B cell (primary cell): ENCODE measurements around the gene CORO2B. TPM values are rescaled to one million over a fixed set of nuclear protein-coding genes. Genes with fewer than 3 reads are reported as not detected.

Source experiments
- ATAC-seq: fragments of 200-7000 bp; cut with Tn5 transposase; one replicate; pipeline ENCODE4 v1.10.0; 2021; ENCODE audit warnings: low read depth, mild to moderate bottlenecking, moderate number of reproducible peaks, moderate library complexity
- CTCF ChIA-PET: fragments of 350-600 bp; sonication (Branson Sonifier 250); formaldehyde crosslinking; loops from one replicate; lab custom pipeline; 2021; ENCODE audit warnings: antibody characterized with exemption, inconsistent platforms; lab: Charles Lee
- POLR2A ChIA-PET: fragments of 350-600 bp; sonication (Branson Sonifier 250); formaldehyde crosslinking; loops from one replicate; lab custom pipeline; 2021; ENCODE audit warnings: antibody characterized with exemption; lab: Charles Lee
- DNase-seq: peaks from one replicate; pipeline ENCODE4 v3.0.0; 2013
- H2AFZ ChIP-seq: 2 replicates; pipeline ENCODE4 v1.6.1; 2012; ENCODE audit warnings: mild to moderate bottlenecking, low read depth, low read length; ENCODE audit not compliant: insufficient read depth, poor library complexity, severe bottlenecking
- H3K27ac ChIP-seq, 2 donors: 1 replicate in 1 of 2; 2 replicates in 1 of 2; pipeline ENCODE4 v1.5.1; 2012 to 2013; ENCODE audit warnings: low read length in 2 of 2, mild to moderate bottlenecking in 2 of 2, moderate library complexity in 1 of 2
- H3K27me3 ChIP-seq, 4 experiments: fragments of 200-600 bp in 1 of 4; sonication (generic) in 1 of 4; replicated peaks in 1 of 4; 1 replicate in 2 of 4; 2 replicates in 2 of 4; pipeline versions ENCODE4 v1.6.1 to v1.7.0; 2013 to 2016; ENCODE audit warnings: low read length in 3 of 4, mild to moderate bottlenecking in 2 of 4, mixed read lengths in 1 of 4, moderate library complexity in 1 of 4; ENCODE audit not compliant: insufficient read depth in 4 of 4, control insufficient read depth in 3 of 4; ENCODE audit errors: control extremely low read depth in 1 of 4
- H3K36me3 ChIP-seq, 2 experiments: replicated peaks in 1 of 2; 1 replicate in 1 of 2; 2 replicates in 1 of 2; pipeline versions ENCODE4 v1.6.1 to v1.7.1; 2013; ENCODE audit warnings: low read length in 1 of 2; ENCODE audit not compliant: insufficient read depth in 2 of 2, control insufficient read depth in 1 of 2; ENCODE audit errors: control extremely low read depth in 1 of 2, extremely low read depth in 1 of 2
- H3K4me1 ChIP-seq, 2 donors: fragments of 200-600 bp in 1 of 2; sonication (generic) in 1 of 2; 1 replicate in 1 of 2; 2 replicates in 1 of 2; pipeline versions ENCODE4 v1.5.1 to v1.6.1; 2013 to 2017; ENCODE audit warnings: low read length in 2 of 2; ENCODE audit not compliant: control insufficient read depth in 2 of 2, insufficient read depth in 2 of 2
- H3K4me2 ChIP-seq: replicated peaks from 2 replicates; pipeline ENCODE3; 2012; ENCODE audit warnings: mild to moderate bottlenecking, low read depth, low read length; ENCODE audit not compliant: poor library complexity, severe bottlenecking
- H3K4me3 ChIP-seq, 5 experiments: fragments of 200-600 bp in 1 of 5; sonication (generic) in 1 of 5; 1 replicate in 3 of 5; 2 replicates in 2 of 5; pipeline versions ENCODE4 v1.5.1 to v1.7.0; 2011 to 2016; ENCODE audit warnings: low read length in 4 of 5, mild to moderate bottlenecking in 4 of 5, low read depth in 2 of 5, control low read depth in 1 of 5, moderate library complexity in 1 of 5; ENCODE audit not compliant: insufficient read depth in 1 of 5; ENCODE audit errors: control extremely low read depth in 1 of 5, extremely low read depth in 1 of 5
- H3K79me2 ChIP-seq: fragments of 200-600 bp; sonication (generic); one replicate; pipeline ENCODE4 v1.6.0; 2016; ENCODE audit warnings: low read length; ENCODE audit not compliant: control insufficient read depth, insufficient read depth
- H3K9ac ChIP-seq: fragments of 200-600 bp; sonication (generic); 2 replicates; pipeline ENCODE4 v1.6.1; 2017; ENCODE audit warnings: mild to moderate bottlenecking, low read length, moderate library complexity
- H3K9me3 ChIP-seq, 3 donors: one replicate each; pipeline versions ENCODE4 v1.6.1 to v1.7.1; 2013; ENCODE audit warnings: low read length in 2 of 3; ENCODE audit not compliant: control insufficient read depth in 2 of 3, insufficient read depth in 1 of 3; ENCODE audit errors: control extremely low read depth in 1 of 3
- H4K20me1 ChIP-seq: 2 replicates; pipeline ENCODE4 v1.6.0; 2012; ENCODE audit warnings: mild to moderate bottlenecking, low read length; ENCODE audit not compliant: insufficient read depth, control insufficient read depth, poor library complexity, severe bottlenecking
- H3K27ac Mint-ChIP-seq: one replicate; pipeline ENCODE4 v1.8.0; 2021; ENCODE audit warnings: mixed read lengths
- H3K27me3 Mint-ChIP-seq: one replicate; pipeline ENCODE4 v1.8.0; 2021; ENCODE audit warnings: mixed read lengths
- H3K4me1 Mint-ChIP-seq: one replicate; pipeline ENCODE4 v1.8.0; 2021; ENCODE audit warnings: mixed read lengths
- H3K4me3 Mint-ChIP-seq: one replicate; pipeline ENCODE4 v1.8.0; 2021; ENCODE audit warnings: mixed read lengths
- H3K9me3 Mint-ChIP-seq: one replicate; pipeline ENCODE4 v1.8.0; 2022; ENCODE audit warnings: mixed read lengths; ENCODE audit not compliant: insufficient read depth
- EZH2 ChIP-seq: IDR thresholded peaks from 2 replicates; pipeline ENCODE4 v1.6.1; 2012; ENCODE audit warnings: borderline replicate concordance, low read depth, mild to moderate bottlenecking, moderate library complexity, low read length; ENCODE audit not compliant: insufficient read depth, poor library complexity, severe bottlenecking
- WGBS: methylation state at CpG from one replicate; pipeline ENCODE4 v1.1.5; 2013; ENCODE audit warnings: missing lambda C conversion rate; ENCODE audit not compliant: insufficient coverage; 5-methylcytosine and 5-hydroxymethylcytosine counted together
- intact Hi-C: fragments of 100-400 bp; cut with micrococcal nuclease; formaldehyde crosslinking; loops from one replicate; pipeline ENCODE4 v1.10.0; 2022
- polyA plus RNA-seq: library from polyadenylated mRNA; depleted of rRNA; stranded (reverse); fragments of >200 nt; gene quantifications from 2 replicates; pipeline ENCODE4 v1.2.3, GENCODE V29; 2012
- total RNA-seq, 2 donors: library from RNA; stranded (reverse); fragments of 120-200 nt in 1 of 2; gene quantifications; 1 replicate in 1 of 2; 2 replicates in 1 of 2; pipeline versions ENCODE4 v1.2.3 to v1.2.4, GENCODE V29; 2013 to 2022
- TF ChIP-seq, protein P1 (sequence below): fragments of 200-600 bp; IDR thresholded peaks from one replicate; pipeline ENCODE4 v1.8.0; 2022; ENCODE audit warnings: antibody characterized with exemption, mild to moderate bottlenecking

The CORO2B gene
- total and polyA plus RNA-seq, 2 donors (not counting 1 experiment from before 2014, with no cell fraction given): 9.5 to 11.3 TPM

DNA sequence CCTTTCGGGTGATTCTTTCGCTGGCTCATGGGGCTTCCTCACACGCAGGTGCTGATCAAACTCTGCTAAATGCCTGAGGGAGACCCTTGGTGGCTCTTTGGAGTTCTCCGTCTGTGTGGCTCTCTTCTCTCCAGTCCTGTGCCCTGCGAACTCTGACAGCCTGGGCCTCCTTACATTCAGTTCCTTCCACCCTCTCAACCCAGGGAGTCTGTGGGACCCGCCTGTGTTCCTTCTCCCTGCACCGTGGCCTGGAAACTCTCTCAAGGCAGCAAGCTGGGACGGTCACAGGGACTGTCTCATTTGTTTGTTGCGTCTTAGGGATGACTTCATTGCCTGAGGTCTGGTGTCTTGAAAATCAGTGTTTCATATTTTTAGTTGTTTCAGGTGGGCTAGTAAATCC, 37.0 kb upstream of the CORO2B start:
- Histone ChIP-seq H3K9ac (no peak overlapping the region), H3K27ac (no peak overlapping the region), H3K36me3 (no peaks in the 10 kb centered on the region), H3K79me2 (no peaks in the 10 kb centered on the region), H2AFZ (no peak overlapping the region), H3K4me3 (no peak overlapping the region), H3K27me3 (peaks cover 0 to 3% (median 0%) of the 10 kb centered on the region in 4 experiments), H3K4me1 (no peaks in the 10 kb centered on the region), H3K4me2 (no peak overlapping the region), H4K20me1 (no peaks in the 10 kb centered on the region), H3K9me3 (peaks cover 1 to 9% (median 4%) of the 10 kb centered on the region in 3 donors)
- DNase-seq: no peak
- no peak overlapping the region for H3K27ac Mint-ChIP-seq
- WGBS: 97% methylated on average over 7 of the region's 9 CpGs
- TF ChIP-seq, protein P1, sequence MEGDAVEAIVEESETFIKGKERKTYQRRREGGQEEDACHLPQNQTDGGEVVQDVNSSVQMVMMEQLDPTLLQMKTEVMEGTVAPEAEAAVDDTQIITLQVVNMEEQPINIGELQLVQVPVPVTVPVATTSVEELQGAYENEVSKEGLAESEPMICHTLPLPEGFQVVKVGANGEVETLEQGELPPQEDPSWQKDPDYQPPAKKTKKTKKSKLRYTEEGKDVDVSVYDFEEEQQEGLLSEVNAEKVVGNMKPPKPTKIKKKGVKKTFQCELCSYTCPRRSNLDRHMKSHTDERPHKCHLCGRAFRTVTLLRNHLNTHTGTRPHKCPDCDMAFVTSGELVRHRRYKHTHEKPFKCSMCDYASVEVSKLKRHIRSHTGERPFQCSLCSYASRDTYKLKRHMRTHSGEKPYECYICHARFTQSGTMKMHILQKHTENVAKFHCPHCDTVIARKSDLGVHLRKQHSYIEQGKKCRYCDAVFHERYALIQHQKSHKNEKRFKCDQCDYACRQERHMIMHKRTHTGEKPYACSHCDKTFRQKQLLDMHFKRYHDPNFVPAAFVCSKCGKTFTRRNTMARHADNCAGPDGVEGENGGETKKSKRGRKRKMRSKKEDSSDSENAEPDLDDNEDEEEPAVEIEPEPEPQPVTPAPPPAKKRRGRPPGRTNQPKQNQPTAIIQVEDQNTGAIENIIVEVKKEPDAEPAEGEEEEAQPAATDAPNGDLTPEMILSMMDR: no peak
- no peak for TF ChIP-seq EZH2
- no peaks in the 10 kb centered on the region for H3K9me3 Mint-ChIP-seq
- peaks cover 27% of the 10 kb centered on the region for H3K27me3 Mint-ChIP-seq
- ChIA-PET CTCF (interaction anchor here (0.9 to 1.6 kb wide), 3 partner anchors 8 to 334 kb away, joined by 3 to 7 read pairs (median 5); no protein-coding TSS in a partner anchor), POLR2A (no interaction called here)
- no peak overlapping the region for H3K4me3 Mint-ChIP-seq
- ATAC-seq: no peak
- intact Hi-C loops: no loop called here
- H3K4me1 Mint-ChIP-seq: no peaks in the 10 kb centered on the region

DNA sequence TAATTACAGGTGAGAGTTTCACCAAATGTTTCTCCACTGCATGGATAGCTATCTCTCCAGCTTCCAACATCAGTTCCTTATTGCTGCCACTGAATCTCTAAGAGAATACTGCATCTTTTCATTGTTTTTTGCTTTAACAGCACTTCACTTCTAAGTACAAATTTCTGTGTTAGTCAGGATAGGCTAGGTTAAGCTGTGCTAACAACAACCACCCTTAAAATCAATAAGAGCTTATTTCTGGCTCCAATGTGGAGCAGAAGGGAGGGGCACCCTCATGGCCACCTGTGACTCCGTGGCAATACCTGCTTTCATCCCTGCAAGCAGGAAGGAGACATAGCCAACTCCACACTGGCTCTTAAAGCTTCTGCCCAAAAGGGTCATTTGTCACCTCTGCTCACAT, 36.4 kb upstream of the CORO2B start:
- ATAC-seq (no peak), DNase-seq (no peak)
- H3K79me2 ChIP-seq: no peaks in the 10 kb centered on the region
- Mint-ChIP-seq H3K27me3 (peaks cover 27% of the 10 kb centered on the region), H3K9me3 (no peaks in the 10 kb centered on the region), H3K27ac (no peak overlapping the region), H3K4me1 (no peaks in the 10 kb centered on the region), H3K4me3 (no peak overlapping the region)
- H3K36me3 ChIP-seq: no peaks in the 10 kb centered on the region
- CTCF ChIA-PET: interaction anchor here (1.0 kb wide), 1 partner anchor 17 kb away, joined by 3 read pairs; no protein-coding TSS in a partner anchor
- WGBS: 83% methylated on average over 1 of the region's 1 CpG
- no peak overlapping the region for H3K27ac ChIP-seq
- POLR2A ChIA-PET: no interaction called here
- no peaks in the 10 kb centered on the region for H4K20me1 ChIP-seq
- H3K9me3 ChIP-seq: peaks cover 1 to 9% (median 4%) of the 10 kb centered on the region in 3 donors
- no peak for TF ChIP-seq EZH2
- TF ChIP-seq, protein P1: no peak
- no peak overlapping the region for H3K4me2 ChIP-seq
- H2AFZ ChIP-seq: no peak overlapping the region
- no peak overlapping the region for H3K4me3 ChIP-seq
- H3K4me1 ChIP-seq: no peaks in the 10 kb centered on the region
- no peak overlapping the region for H3K9ac ChIP-seq
- intact Hi-C loops: no loop called here
- H3K27me3 ChIP-seq: peaks cover 0 to 3% (median 0%) of the 10 kb centered on the region in 4 experiments
